LNCAP (cell line): ENCODE results near the gene ZC3H12D.

Source experiments
- CTCF ChIP-seq: fragments of 450-650 bp; IDR thresholded peaks from 2 replicates; pipeline ENCODE4 v1.5.1; 2017; ENCODE audit warnings: mild to moderate bottlenecking

ZC3H12D gene

GRCh38 chr6:149452037-149452939, 32.5 kb downstream of the ZC3H12D start:
- TF ChIP-seq CTCF = no peak

- no peak for TF ChIP-seq CTCF
Observed at GRCh38 chr6:149451376-149452036, 33.3 kb downstream of the ZC3H12D start.

GRCh38 chr6:149450679-149451375, 34.0 kb downstream of the ZC3H12D start:
- no peak for TF ChIP-seq CTCF

GRCh38 chr6:149449831-149450678, 34.8 kb downstream of the ZC3H12D start:
- TF ChIP-seq CTCF = no peak

GRCh38 chr6:149448821-149449453, 35.9 kb downstream of the ZC3H12D start:
- TF ChIP-seq CTCF = no peak

- no peak for TF ChIP-seq CTCF
Observed at GRCh38 chr6:149446791-149447376, 37.9 kb downstream of the ZC3H12D start.
